Stimulated activated CD8-positive, alpha-beta memory T cell treated with anti-CD3 and anti-CD28 coated beads, Interleukin-7, amount 100 ng/mL, for 48 hours (primary cell): ENCODE results near the gene KRTAP10-10.
"Not testable (repeated sequence)": the region's sequence is repeated elsewhere in the genome, so short reads cannot be mapped to it uniquely, and the experiment has no call there.

Experiments
- DNase-seq, 2 donors: peaks; one replicate each; pipeline ENCODE4 v3.0.0-alpha.2; 2020; ENCODE audit warnings: low read depth in 1 of 2; ENCODE audit errors: extremely low read depth in 1 of 2

Gene KRTAP10-10

DNA sequence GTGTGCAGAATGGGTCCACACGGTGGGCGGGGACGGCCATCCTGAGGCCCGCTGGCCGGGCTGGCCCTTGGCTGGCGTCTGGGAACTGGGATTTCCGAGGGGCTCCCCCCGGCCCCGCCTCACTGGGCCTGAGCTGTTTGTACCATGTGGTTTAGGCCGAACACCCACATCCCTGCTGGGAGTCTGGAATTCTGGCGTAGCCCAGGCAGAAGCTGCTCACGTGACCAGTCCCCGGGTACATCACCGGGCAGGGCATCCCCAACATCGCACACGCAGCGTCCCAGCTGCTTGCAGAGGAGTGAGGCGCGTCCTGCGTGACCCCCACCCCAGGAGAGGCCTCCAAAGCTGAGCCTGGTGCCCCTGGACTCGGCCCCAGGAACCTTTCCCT is 34.7 kb upstream of the KRTAP10-10 start:
- no peak for DNase-seq

- no peak for DNase-seq
Observed at GRCh38 chr21:44603109-44603875, 33.9 kb upstream of the KRTAP10-10 start.

DNA sequence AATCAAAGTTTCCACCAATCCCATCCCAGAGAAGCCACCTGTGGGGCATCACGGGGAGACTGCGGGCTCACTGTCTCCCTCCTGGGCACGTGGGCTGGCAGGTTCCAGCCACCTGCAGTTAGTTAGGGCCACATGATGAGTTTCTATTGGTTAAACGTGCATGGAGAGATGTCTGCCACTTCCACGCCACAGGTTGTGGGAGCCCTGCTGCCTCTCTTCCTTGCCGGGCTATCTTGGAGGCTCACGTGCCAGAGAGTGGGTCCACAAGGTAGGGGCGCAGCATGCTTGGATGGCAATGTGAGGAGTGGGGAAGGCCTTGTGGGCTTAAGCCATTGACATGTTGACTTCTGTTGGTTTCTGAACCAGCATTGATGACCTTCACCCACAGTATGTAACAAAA is 33.2 kb upstream of the KRTAP10-10 start:
- no peak for DNase-seq

DNA sequence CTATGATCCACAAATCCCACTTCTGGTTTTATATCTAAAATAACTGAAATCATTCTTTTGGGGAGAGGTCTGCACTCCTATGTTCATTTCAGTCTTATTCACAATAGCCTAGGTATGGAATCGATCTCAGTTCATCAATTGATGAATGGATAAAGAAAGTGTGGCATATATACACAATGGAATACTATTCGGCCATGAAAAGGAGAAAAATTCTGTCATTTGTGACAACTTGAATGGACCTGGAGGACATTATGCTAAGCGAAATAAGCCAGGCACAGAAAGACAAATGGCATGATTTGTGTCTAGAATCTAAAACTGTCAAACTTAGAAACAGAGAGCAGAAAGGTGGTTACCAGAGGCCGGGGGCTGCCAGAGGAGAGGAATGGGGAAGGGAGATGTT is 30.7 kb upstream of the KRTAP10-10 start:
- no peak for DNase-seq

DNA sequence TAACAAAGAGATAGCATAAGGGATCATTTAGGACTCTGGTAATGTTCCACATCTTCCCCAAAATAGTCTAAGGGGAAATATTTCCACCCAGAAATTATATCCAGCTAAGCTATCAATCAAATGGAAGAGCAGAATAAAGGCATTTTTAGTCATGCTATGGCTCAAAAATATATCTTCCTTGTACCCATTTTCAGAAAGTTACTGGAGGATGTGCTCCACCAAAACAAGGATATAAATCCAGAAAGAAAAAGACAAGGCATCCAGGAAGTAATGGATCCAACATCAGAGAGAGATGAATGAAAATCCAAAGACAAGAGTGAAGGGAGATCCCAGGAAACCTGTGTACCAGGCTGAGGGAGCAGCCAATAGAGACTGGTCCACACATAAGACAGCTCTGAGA is 28.0 kb upstream of the KRTAP10-10 start:
- DNase-seq: no peak

GRCh38 chr21:44610157-44610843 is 26.9 kb upstream of the KRTAP10-10 start:
- not testable (repeated sequence) for DNase-seq

DNA sequence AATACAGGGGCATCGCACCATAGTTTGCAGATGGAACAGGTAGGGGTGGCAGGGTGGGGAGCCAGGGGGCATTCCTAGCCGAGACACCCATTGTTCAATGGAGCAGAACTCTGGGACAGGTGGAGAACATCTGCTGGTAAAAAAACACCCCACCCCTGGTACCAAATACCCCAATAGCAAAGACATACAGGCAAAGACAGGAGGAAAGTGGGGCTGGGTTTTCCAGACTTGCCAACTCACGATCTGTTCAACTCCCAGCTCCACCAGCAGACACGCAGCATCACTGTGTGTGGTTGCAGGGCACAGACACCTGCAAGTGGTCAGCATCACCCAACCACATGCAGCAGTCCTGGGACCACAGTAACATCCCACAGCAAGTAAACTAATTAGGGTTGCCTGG is 25.6 kb upstream of the KRTAP10-10 start:
- no peak for DNase-seq

- DNase-seq: no peak
Observed at GRCh38 chr21:44612029-44612486, 25.1 kb upstream of the KRTAP10-10 start, which contains the start of gene KRTAP10-8. KRTAP10-8 (plus strand) TSS chr21:44612079; CDS start chr21:44612101, 22 bp downstream.

GRCh38 chr21:44612669-44613229 is 24.4 kb upstream of the KRTAP10-10 start:
- no peak for DNase-seq

DNA sequence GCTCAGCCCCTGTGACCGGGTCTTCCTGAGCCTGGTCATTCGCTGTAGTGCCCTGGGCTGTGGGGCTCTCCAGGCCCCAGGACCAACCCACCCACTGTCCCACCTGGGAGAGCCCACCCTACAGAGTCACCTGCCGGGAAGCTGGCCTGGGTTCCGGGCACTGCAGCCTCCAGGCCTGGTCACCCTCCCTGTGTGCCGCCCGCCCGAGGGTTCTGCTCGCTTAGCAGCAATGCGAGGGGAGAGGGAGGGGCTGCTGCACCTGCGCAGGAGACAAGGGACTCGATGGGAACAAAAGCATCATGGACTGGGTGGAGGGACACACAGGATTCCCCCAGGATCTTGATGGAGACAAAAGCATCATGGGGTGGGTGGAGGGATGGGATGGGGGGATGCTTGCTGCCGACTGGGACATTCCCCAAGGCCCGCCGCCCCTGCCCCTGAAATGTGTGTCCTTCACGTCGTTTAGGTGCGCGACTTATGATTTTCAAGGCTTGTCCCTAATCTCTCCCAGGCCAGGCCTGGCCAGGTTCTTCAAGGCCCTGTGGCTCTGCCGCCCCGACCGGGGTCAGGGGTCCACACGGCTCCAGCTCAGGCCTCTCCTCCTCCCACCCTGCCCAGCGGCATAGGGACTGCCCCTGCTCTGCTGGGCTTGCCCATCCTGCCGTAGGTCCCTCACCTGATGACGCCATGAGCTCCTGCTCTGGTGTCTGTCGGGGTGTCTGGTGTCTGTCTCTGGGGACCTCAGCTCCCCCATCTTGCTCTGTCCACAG is 23.6 kb upstream of the KRTAP10-10 start:
- DNase-seq: no peak

GRCh38 chr21:44614161-44614631 is 23.0 kb upstream of the KRTAP10-10 start:
- no peak for DNase-seq

DNA sequence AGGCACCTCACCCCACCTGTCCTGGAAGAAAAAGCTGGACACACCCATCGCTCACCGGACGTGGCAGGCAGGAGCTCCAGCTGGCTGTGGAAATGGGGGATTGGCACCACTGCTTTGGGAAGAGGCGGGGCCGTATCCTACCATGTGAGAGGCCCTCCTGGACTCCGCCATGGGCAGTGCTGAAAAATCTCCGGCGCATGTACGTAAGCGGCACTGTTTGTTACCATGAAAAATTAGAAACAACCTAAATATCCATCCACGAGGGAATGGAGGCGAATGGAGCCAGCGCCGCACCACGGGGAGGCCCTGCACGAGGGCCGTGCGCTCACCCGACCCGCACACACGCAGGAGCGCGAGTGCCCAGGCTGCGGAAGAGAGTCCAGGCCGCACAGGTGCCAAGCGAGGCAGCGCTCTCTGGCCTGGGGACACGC is 22.2 kb upstream of the KRTAP10-10 start:
- no peak for DNase-seq

DNA sequence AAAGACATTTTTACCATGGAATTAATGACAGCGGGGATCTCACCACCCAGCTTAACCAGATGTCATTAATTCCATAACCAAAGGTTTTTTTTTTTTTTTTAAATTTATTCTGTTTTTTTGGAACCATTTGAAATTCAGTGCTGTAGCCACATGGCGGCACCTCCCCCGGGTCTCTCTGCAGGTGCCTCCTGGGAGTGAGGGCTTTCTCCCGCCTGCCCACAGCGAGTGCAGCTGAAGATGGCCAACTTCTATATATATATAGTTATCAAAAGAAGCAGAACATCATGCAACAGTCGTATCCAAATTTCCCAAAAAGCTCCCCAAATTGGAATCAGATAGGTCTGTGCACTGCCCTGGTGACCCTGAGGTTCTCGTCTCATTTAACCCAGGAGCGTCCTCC is 21.7 kb upstream of the KRTAP10-10 start:
- DNase-seq: no peak

DNA sequence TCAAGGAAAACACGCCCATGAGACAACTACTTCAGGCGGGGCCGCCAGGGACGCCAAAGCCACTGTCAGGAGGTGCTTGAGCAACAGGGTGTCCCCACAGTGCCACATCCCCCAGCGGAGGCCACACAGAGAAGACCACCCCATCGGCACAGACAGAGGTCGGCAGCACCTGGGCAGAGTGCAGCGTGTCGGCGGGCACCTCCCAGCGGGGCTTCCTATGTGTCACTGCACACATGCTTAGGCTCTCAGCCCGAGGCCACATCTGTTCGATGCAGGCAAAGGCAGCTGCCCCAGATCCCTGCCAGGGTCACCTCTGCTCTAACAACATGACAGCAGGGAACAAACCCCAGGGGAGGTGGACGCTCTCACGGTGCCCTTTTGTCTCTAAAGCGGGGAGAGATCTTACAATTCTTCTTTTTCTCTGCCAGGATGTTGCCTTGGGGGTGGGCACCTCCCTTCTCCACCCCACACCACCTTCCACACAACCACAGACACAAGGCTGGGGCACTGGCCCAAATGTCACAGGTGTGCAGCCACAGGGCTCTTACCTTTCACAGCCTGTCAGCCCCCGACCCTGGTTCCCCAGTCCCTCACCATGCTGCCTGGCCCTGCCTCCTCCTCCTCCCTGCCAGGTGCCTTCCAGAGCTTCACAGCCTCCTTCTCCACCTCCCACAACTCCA is 21.1 kb upstream of the KRTAP10-10 start:
- no peak for DNase-seq

- DNase-seq: no peak
Observed at GRCh38 chr21:44616591-44616926, 20.6 kb upstream of the KRTAP10-10 start.

GRCh38 chr21:44617071-44617501 is 20.1 kb upstream of the KRTAP10-10 start:
- DNase-seq: no peak

DNA sequence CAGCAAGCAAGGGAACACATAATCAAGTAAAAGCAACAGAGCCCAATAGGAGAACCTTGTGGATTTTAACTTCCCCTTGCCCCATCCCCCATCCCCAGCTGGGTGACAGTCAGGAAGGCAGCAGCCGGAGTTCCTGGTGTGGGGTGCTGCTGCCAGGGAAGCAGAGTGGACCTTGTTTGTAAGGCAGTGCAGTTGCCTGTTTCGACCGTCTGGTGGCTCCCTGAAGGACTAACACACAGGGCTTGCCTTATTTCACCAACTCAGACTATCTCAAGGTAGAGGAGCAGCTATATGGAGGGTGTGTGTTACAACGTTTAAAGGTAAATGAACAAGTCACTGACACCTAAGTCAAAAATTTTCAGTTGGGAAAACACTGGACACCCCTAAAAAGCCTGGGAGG is 18.7 kb upstream of the KRTAP10-10 start:
- DNase-seq: no peak

DNA sequence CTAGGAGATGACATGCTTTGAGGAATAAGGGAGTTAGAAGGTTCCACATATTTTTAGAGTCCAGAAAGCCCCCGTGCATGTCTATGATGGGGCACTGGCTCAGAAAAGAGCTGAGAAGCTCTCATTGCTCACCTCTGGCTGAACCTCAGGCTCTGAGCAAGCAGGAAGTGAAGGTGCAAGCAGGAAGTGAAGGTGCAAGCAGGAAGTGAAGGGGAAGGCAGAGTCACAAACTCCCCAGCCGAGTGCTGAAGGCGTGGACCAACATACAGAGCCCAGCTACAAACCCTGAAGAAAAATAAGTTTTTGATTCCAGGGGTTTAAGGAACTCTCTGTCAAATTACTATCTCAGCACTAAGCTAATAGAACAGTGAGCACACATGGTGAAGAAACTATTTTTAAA is 18.2 kb upstream of the KRTAP10-10 start:
- DNase-seq: peak in 1 of 2 donors; percentile 27

DNA sequence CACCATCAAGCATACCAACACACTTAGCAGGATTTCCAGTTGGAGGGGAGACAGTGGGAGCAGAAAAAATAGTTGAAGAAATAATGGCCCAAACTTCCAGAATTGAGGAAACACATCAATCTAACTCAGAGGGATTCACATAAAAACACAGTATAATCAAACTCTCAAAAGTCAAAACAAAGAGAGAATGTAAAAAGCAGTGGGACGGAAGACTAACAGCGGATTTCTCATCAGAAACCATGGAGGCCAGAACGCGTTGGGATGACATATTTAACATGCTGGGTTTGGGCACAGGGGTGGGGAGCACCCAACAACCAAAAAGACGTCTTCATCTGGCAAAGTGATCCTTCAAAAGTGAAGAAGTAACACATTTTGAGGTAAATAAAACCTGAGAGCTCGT is 17.3 kb upstream of the KRTAP10-10 start:
- no peak for DNase-seq

DNA sequence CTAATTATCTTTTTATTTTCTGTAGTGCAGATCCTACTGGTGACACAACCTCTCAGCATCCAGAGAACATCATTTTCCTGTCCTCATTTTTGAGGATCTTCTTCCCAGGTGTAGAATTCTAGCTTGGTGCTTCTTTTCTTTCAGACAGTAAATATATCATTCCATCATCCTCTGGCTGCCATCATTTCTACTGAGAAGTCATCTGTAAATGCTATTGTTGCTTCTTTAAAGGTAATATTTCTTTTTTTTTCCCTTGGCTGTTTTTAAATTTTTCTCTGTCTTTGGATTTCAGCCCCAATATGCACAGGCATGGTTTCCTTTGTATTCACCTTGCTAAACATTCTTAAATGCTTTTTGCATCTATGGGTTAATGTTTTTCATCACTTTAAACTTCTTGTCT is 13.6 kb upstream of the KRTAP10-10 start:
- DNase-seq: no peak

GRCh38 chr21:44625756-44626155 is 11.4 kb upstream of the KRTAP10-10 start:
- DNase-seq: no peak
